SU-DHL-6 (cell line): ENCODE data around the gene CEP97.

Source experiments
- CTCF ChIP-seq: fragments of 200-600 bp; sonication (generic); IDR thresholded peaks from one replicate; pipeline ENCODE4 v1.5.1; 2017; ENCODE audit warnings: antibody characterized with exemption, mild to moderate bottlenecking, low read length, moderate library complexity; ENCODE audit not compliant: insufficient read depth, poor library complexity, severe bottlenecking
- EZH2phosphoT487 ChIP-seq: fragments of 200-600 bp; sonication (generic), shearing (Covaris generic); conservative IDR thresholded peaks from 2 replicates; pipeline ENCODE4 v1.6.1; 2018; ENCODE audit warnings: mild to moderate bottlenecking, antibody characterized with exemption, low read length, moderate library complexity, mixed read lengths

- no peak for TF ChIP-seq CTCF
- no peak for TF ChIP-seq EZH2phosphoT487
Measured at GRCh38 chr3:101685050-101685400, 39.4 kb upstream of the CEP97 start.
